ENCODE data around the gene OR51M1. TPM values are rescaled to one million over a fixed set of nuclear protein-coding genes. Genes with fewer than 3 reads are reported as not detected.

Gene OR51M1
- total and polyA plus RNA-seq, 9 of the 15 experiments (the other 6 are each of a cell fraction or from before 2014, with no cell fraction given) = 0.01 to 0.18 (median 0.04) TPM; not detected in 6

- TF ChIP-seq TAL1 (IDR thresholded peaks at IDR 0.05) = no peak
- TF ChIP-seq GTF2E2 (tag; IDR thresholded peaks at IDR 0.05) = no peak
- no peak for TF ChIP-seq PHF20 (IDR thresholded peaks at IDR 0.05; ENCODE audit: partially characterized antibody)
- TF ChIP-seq CTBP1 (IDR thresholded peaks at IDR 0.05; ENCODE audit: borderline replicate concordance) = no peak
- TF ChIP-seq NFIC (IDR thresholded peaks at IDR 0.05) = no peak
- no peak for TF ChIP-seq CHD2 (IDR thresholded peaks at IDR 0.05; ENCODE audit: low read depth, low read length)
- TF ChIP-seq THRB (CRISPR knock-in tag; conservative IDR thresholded peaks at IDR 0.05) = no peak
- no peak for TF ChIP-seq NFRKB (IDR thresholded peaks at IDR 0.05; ENCODE audit: low read depth)
- no peak for TF ChIP-seq STAG1 (CRISPR knock-in tag; IDR thresholded peaks at IDR 0.05; ENCODE audit: borderline replicate concordance)
- TF ChIP-seq ZNF561 (CRISPR knock-in tag; conservative IDR thresholded peaks at IDR 0.05) = no peak
- no peak for TF ChIP-seq ZKSCAN1 (IDR thresholded peaks at IDR 0.05; ENCODE audit: low read depth, low read length)
- TF ChIP-seq HNRNPL (IDR thresholded peaks at IDR 0.05; ENCODE audit: low read depth, low read length) = no peak
- TF ChIP-seq ATF4 (CRISPR knock-in tag; IDR thresholded peaks at IDR 0.05) = 0 out of 2 replicates have a peak, but pooled peaks have one; percentile 13
- no peak for TF ChIP-seq TRIM24 (IDR thresholded peaks at IDR 0.05)
- no peak for TF ChIP-seq CSDE1 (IDR thresholded peaks at IDR 0.05)
- no peak for TF ChIP-seq NR3C1 (CRISPR knock-in tag; IDR thresholded peaks at IDR 0.05)
- TF ChIP-seq ZNF584 (CRISPR knock-in tag; IDR thresholded peaks at IDR 0.05; ENCODE audit: low read depth) = no peak
- no peak for TF ChIP-seq MLX (CRISPR knock-in tag; conservative IDR thresholded peaks at IDR 0.05)
- TF ChIP-seq DIDO1 (tag; IDR thresholded peaks at IDR 0.05; ENCODE audit: low read depth) = no peak
- no peak for TF ChIP-seq ERF (CRISPR knock-in tag; IDR thresholded peaks at IDR 0.05)
- TF ChIP-seq ZNF398 (CRISPR knock-in tag; IDR thresholded peaks at IDR 0.05) = no peak
- TF ChIP-seq PTTG1 (tag; IDR thresholded peaks at IDR 0.05; ENCODE audit: low read depth) = peak; percentile 80
- no peak for TF ChIP-seq POLR2AphosphoS2 (IDR thresholded peaks at IDR 0.05; ENCODE audit: low read length)
- no peak for TF ChIP-seq ZSCAN32 (CRISPR knock-in tag; IDR thresholded peaks at IDR 0.05)
- no peak for TF ChIP-seq MBD2 (IDR thresholded peaks at IDR 0.05; ENCODE audit: borderline replicate concordance, low read depth)
- no peak for TF ChIP-seq MED1 (CRISPR knock-in tag; IDR thresholded peaks at IDR 0.05; ENCODE audit: borderline replicate concordance)
- no peak for TF ChIP-seq POLR3G (IDR thresholded peaks at IDR 0.05; ENCODE audit: extremely low read depth, insufficient read length, insufficient replicate concordance)
- TF ChIP-seq RBM17 (IDR thresholded peaks at IDR 0.05; ENCODE audit: borderline replicate concordance, low read depth, low read length) = no peak
Observed at GRCh38 chr11:5367448-5368074, 16.1 kb upstream of the OR51M1 start (continued).

Data from K562 (cell line).